Thoracic aorta (tissue), 2 donors: ENCODE data around the gene GPSM1. TPM values are rescaled to one million over a fixed set of nuclear protein-coding genes. Genes with fewer than 3 reads are reported as not detected.

Experiments used
- ATAC-seq: fragments of 150-250 bp; one replicate; pipeline ENCODE4 v1.8.0; 2017; ENCODE audit warnings: low read depth; ENCODE audit not compliant: insufficient number of reproducible peaks, low FRiP score
- DNase-seq: peaks from one replicate; pipeline ENCODE4 v3.0.0-alpha.2; 2020; ENCODE audit warnings: low spot score
- H3K27ac ChIP-seq, 2 donors: fragments of 200-600 bp; sonication (generic); 1 replicate in 1 of 2; 2 replicates in 1 of 2; pipeline ENCODE4 v1.5.1; 2016; ENCODE audit warnings: mild to moderate bottlenecking in 2 of 2, moderate library complexity in 2 of 2
- H3K27me3 ChIP-seq: fragments of 200-600 bp; sonication (generic); replicated peaks from 2 replicates; pipeline ENCODE4 v1.6.0; 2016; ENCODE audit warnings: mild to moderate bottlenecking; ENCODE audit not compliant: insufficient read depth
- H3K36me3 ChIP-seq: fragments of 200-600 bp; sonication (generic); one replicate; pipeline ENCODE4 v1.5.1; 2016
- H3K4me1 ChIP-seq, 2 donors: fragments of 200-600 bp; sonication (generic); 1 replicate in 1 of 2; 2 replicates in 1 of 2; pipeline versions ENCODE4 v1.5.1 to v1.6.0; 2016; ENCODE audit warnings: low read depth in 2 of 2, mild to moderate bottlenecking in 1 of 2; ENCODE audit not compliant: control insufficient read depth in 1 of 2
- H3K4me3 ChIP-seq: fragments of 200-600 bp; sonication (generic); 2 replicates; pipeline ENCODE4 v1.5.1; 2016; ENCODE audit warnings: mild to moderate bottlenecking
- H3K9me3 ChIP-seq: fragments of 200-600 bp; sonication (generic); 2 replicates; pipeline ENCODE4 v1.5.1; 2016
- CTCF ChIP-seq: fragments of 200-600 bp; sonication (generic); IDR thresholded peaks from one replicate; pipeline ENCODE4 v1.5.1; 2019; ENCODE audit warnings: antibody characterized with exemption
- total RNA-seq, 2 donors: library from RNA; depleted of rRNA; stranded (reverse); fragments of >200 nt; gene quantifications; one replicate each; pipeline versions ENCODE4 v1.1.0 to v1.2.3, GENCODE V29; 2016

Gene GPSM1
- total RNA-seq, 2 donors from 2014 or later = 29.2 to 33.6 TPM

- ATAC-seq = no peak
- no peaks in the 10 kb centered on the region for H3K4me1 ChIP-seq
- H3K27ac ChIP-seq = no peak overlapping the region
- no peaks in the 10 kb centered on the region for H3K27me3 ChIP-seq
- H3K9me3 ChIP-seq = no peaks in the 10 kb centered on the region
- no peak for DNase-seq
- peaks cover 32% of the 10 kb centered on the region for H3K36me3 ChIP-seq
- TF ChIP-seq CTCF = no peak
- no peak overlapping the region for H3K4me3 ChIP-seq
Measured at GRCh38 chr9:136336156-136336870, 9.0 kb downstream of the GPSM1 start.

- no peak for ATAC-seq
- peaks cover 32% of the 10 kb centered on the region for H3K36me3 ChIP-seq
- DNase-seq = no peak
- no peaks in the 10 kb centered on the region for H3K27me3 ChIP-seq
- H3K27ac ChIP-seq = no peak overlapping the region
- no peak for TF ChIP-seq CTCF
- H3K4me1 ChIP-seq = no peaks in the 10 kb centered on the region
- H3K4me3 ChIP-seq = no peak overlapping the region
- no peaks in the 10 kb centered on the region for H3K9me3 ChIP-seq
Measured at GRCh38 chr9:136336881-136337280, 9.5 kb downstream of the GPSM1 start.

GRCh38 chr9:136337416-136338395 lies 10.4 kb downstream of the GPSM1 start:
- ATAC-seq (no peak), DNase-seq (no peak)
- Histone ChIP-seq H3K9me3 (no peaks in the 10 kb centered on the region), H3K4me1 (peaks cover 0 to 8% of the 10 kb centered on the region in 2 donors), H3K4me3 (no peak overlapping the region), H3K27me3 (no peaks in the 10 kb centered on the region), H3K27ac (no peak overlapping the region), H3K36me3 (peaks cover 32% of the 10 kb centered on the region)
- no peak for TF ChIP-seq CTCF

GRCh38 chr9:136338511-136338910 lies 11.2 kb downstream of the GPSM1 start:
- peaks cover 32% of the 10 kb centered on the region for H3K36me3 ChIP-seq
- ATAC-seq = no peak
- no peak for DNase-seq
- no peak for TF ChIP-seq CTCF
- peaks cover 0 to 12% of the 10 kb centered on the region in 2 donors for H3K4me1 ChIP-seq
- H3K27ac ChIP-seq = no peak overlapping the region
- no peaks in the 10 kb centered on the region for H3K9me3 ChIP-seq
- no peak overlapping the region for H3K4me3 ChIP-seq
- H3K27me3 ChIP-seq = no peaks in the 10 kb centered on the region
